Activated CD4-positive, alpha-beta T cell treated with anti-CD3 and anti-CD28 coated beads, Interleukin-2, amount 50 U/mL, for 16 hours (primary cell): Measurements from ENCODE around the gene ZP1.
"Not testable (repeated sequence)": the region's sequence is repeated elsewhere in the genome, so short reads cannot be mapped to it uniquely, and the experiment has no call there.

ENCODE experiments used
- DNase-seq: peaks from one replicate; pipeline ENCODE4 v3.0.0-alpha.2; 2020

Gene ZP1

GRCh38 chr11:60878245-60879101 lies 11.1 kb downstream of the ZP1 start:
- no peak for DNase-seq

GRCh38 chr11:60879104-60879503 lies 11.8 kb downstream of the ZP1 start:
- DNase-seq, result no peak

GRCh38 chr11:60879971-60880588 lies 12.7 kb downstream of the ZP1 start:
- DNase-seq, result no peak

- DNase-seq, result no peak
Observed at GRCh38 chr11:60880643-60881282, 13.4 kb downstream of the ZP1 start.

GRCh38 chr11:60887556-60887955 lies 20.2 kb downstream of the ZP1 start:
- DNase-seq, result peak; percentile 36

- no peak for DNase-seq
Observed at GRCh38 chr11:60889869-60890311, 22.5 kb downstream of the ZP1 start.

GRCh38 chr11:60890696-60891095 lies 23.4 kb downstream of the ZP1 start:
- no peak for DNase-seq

GRCh38 chr11:60891103-60891741 lies 23.9 kb downstream of the ZP1 start:
- DNase-seq, result no peak

GRCh38 chr11:60895687-60896086 lies 28.3 kb downstream of the ZP1 start:
- no peak for DNase-seq

GRCh38 chr11:60897496-60897895 lies 30.2 kb downstream of the ZP1 start:
- DNase-seq, result no peak

- peak; percentile 58 for DNase-seq
Observed at GRCh38 chr11:60899046-60899936, 31.9 kb downstream of the ZP1 start.

GRCh38 chr11:60899977-60900376 lies 32.6 kb downstream of the ZP1 start:
- no peak for DNase-seq

- no peak for DNase-seq
Observed at GRCh38 chr11:60900673-60901404, 33.5 kb downstream of the ZP1 start.

GRCh38 chr11:60902625-60903024 lies 35.3 kb downstream of the ZP1 start:
- no peak for DNase-seq

- no peak for DNase-seq
Observed at GRCh38 chr11:60905047-60905446, 37.7 kb downstream of the ZP1 start.

- peak; percentile 27 for DNase-seq
Observed at GRCh38 chr11:60905551-60906113, 38.3 kb downstream of the ZP1 start.

- peak; percentile 100 for DNase-seq
Observed at GRCh38 chr11:60906132-60906972, 39.0 kb downstream of the ZP1 start, which contains the start of gene PRPF19. PRPF19 (minus strand) TSS chr11:60906585; CDS start chr11:60906382, 203 bp downstream.

GRCh38 chr11:60908803-60909202 lies 41.5 kb downstream of the ZP1 start:
- no peak for DNase-seq

GRCh38 chr11:60909680-60910280 lies 42.4 kb downstream of the ZP1 start:
- not testable (repeated sequence) for DNase-seq

- no peak for DNase-seq
Observed at GRCh38 chr11:60910281-60910687, 42.9 kb downstream of the ZP1 start.
